ENCODE measurements around the gene CLCA2. TPM values are rescaled to one million over a fixed set of nuclear protein-coding genes. Genes with fewer than 3 reads are reported as not detected.

Gene CLCA2, protein sequence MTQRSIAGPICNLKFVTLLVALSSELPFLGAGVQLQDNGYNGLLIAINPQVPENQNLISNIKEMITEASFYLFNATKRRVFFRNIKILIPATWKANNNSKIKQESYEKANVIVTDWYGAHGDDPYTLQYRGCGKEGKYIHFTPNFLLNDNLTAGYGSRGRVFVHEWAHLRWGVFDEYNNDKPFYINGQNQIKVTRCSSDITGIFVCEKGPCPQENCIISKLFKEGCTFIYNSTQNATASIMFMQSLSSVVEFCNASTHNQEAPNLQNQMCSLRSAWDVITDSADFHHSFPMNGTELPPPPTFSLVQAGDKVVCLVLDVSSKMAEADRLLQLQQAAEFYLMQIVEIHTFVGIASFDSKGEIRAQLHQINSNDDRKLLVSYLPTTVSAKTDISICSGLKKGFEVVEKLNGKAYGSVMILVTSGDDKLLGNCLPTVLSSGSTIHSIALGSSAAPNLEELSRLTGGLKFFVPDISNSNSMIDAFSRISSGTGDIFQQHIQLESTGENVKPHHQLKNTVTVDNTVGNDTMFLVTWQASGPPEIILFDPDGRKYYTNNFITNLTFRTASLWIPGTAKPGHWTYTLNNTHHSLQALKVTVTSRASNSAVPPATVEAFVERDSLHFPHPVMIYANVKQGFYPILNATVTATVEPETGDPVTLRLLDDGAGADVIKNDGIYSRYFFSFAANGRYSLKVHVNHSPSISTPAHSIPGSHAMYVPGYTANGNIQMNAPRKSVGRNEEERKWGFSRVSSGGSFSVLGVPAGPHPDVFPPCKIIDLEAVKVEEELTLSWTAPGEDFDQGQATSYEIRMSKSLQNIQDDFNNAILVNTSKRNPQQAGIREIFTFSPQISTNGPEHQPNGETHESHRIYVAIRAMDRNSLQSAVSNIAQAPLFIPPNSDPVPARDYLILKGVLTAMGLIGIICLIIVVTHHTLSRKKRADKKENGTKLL
- polyA plus RNA-seq (2013, experiment 1 of 2) = not detected
- polyA plus RNA-seq (2013, experiment 2 of 2) = not detected

DNA sequence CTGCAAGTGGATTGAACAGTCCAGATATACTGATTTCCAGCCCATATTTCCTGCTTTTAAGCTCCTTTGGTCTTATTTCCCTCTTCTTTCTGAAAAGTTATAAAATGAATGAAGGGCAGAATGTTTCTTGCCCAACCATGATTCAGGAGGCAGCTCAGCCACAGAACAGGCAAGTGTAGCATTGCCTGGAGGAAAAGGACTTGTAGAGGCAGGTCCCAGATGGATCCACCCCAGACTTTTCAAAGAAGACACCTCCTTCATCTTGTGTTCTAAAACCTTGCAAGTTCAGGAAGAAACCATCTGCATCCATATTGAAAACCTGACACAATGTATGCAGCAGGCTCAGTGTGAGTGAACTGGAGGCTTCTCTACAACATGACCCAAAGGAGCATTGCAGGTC is at the start of gene CLCA2:
Gene CLCA2 (plus strand): TSS at position 299 of the 400 bp plus-strand sequence. CDS start 77 bp downstream, at position 376.
- H3K27ac ChIP-seq (ENCODE audit: low read depth, low read length, severe bottlenecking) = no peak within 1 kb of the TSS
- no peak within 1 kb of the TSS for H3K4me3 ChIP-seq (ENCODE audit: extremely low read depth, insufficient read depth, low read length, poor library complexity, severe bottlenecking)
- no peaks in the 10 kb centered on the region for H3K36me3 ChIP-seq (ENCODE audit: control insufficient read depth, insufficient read depth, low read length)
- H3K9me3 ChIP-seq (ENCODE audit: control insufficient read depth, low read length) = no peaks in the 10 kb centered on the region
- H3K4me1 ChIP-seq (ENCODE audit: control insufficient read depth, insufficient read depth, low read length, poor library complexity, severe bottlenecking) = no peaks in the 10 kb centered on the region

DNA sequence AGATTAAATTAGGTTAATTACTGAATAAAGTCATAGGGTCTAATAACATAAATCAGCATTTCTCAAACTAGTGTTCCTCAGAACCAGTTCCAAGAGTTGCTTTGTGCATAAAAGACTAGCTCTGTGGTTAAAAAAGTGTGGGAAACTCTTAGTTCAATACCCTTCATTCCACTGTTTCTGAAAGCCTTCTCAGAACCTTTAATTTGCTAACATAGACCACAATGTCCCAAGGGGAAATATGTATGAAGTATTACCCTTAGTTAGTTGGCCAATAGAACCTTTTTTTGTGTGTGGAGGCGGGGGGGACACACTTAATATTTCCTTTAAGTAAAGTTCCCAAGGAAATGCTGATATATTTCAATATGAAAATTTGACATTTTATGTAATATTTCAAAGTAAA is 48.3 kb upstream of the CLCA2 start:
- WGBS, 2 experiments (ENCODE audit: insufficient coverage in 2 of 2) = no CpG with 5 or more reads among the region's 1 CpG
- Histone ChIP-seq H3K36me3 (ENCODE audit: control insufficient read depth, insufficient read depth, low read length) (peaks cover 50% of the 10 kb centered on the region), H3K4me1 (ENCODE audit: control insufficient read depth, insufficient read depth, low read length, poor library complexity, severe bottlenecking) (no peaks in the 10 kb centered on the region), H3K9me3 (ENCODE audit: control insufficient read depth, low read length) (peaks cover 21% of the 10 kb centered on the region), H3K27ac (ENCODE audit: low read depth, low read length, severe bottlenecking) (no peak overlapping the region), H3K4me3 (ENCODE audit: extremely low read depth, insufficient read depth, low read length, poor library complexity, severe bottlenecking) (no peak overlapping the region)

DNA sequence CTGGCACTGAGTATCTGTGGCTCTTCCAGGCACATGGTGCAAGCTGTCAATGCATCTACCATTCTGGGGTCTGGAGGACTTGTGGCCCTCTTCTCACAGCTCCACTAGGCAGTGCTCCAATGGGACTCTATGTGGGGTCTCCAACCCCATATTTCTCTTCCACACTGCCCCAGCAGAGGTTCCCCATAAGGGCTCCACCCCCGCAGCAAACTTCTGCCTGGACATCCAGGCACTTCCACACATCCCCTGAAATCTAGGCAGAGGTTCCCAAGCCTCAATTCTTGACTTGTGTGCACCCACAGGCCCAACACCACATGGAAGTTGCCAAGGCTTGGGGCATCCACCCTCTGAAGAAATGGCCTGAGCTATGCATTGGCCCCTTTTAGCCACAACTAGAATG is 46.6 kb upstream of the CLCA2 start:
- H3K4me1 ChIP-seq (ENCODE audit: control insufficient read depth, insufficient read depth, low read length, poor library complexity, severe bottlenecking) = no peaks in the 10 kb centered on the region
- H3K27ac ChIP-seq (ENCODE audit: low read depth, low read length, severe bottlenecking) = no peak overlapping the region
- no peak overlapping the region for H3K4me3 ChIP-seq (ENCODE audit: extremely low read depth, insufficient read depth, low read length, poor library complexity, severe bottlenecking)
- H3K36me3 ChIP-seq (ENCODE audit: control insufficient read depth, insufficient read depth, low read length) = peaks cover 50% of the 10 kb centered on the region
- WGBS, 2 experiments (ENCODE audit: insufficient coverage in 2 of 2) = 80 to 100% methylated on average over 1 of the region's 1 CpG
- peaks cover 21% of the 10 kb centered on the region for H3K9me3 ChIP-seq (ENCODE audit: control insufficient read depth, low read length)

DNA sequence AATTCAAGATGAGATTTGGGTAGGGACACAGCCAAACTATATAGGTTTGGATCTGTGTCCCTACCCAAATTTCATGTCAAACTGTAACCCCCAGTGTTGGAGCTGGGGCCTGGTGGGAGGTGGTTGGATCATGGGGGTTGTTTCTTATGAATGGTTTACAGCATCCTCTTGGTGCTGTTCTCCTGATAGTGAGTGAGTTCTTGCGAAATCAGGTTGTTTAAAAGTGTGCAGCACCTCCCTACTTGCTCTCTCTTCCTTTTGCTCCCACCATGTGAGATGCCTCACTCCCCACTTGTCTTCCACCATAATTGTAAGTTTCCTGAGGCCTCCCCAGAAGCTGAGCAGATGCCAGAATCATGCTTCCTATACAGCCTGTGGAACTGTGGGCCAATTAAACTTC is 45.2 kb upstream of the CLCA2 start:
- Histone ChIP-seq H3K4me3 (ENCODE audit: extremely low read depth, insufficient read depth, low read length, poor library complexity, severe bottlenecking) (no peak overlapping the region), H3K27ac (ENCODE audit: low read depth, low read length, severe bottlenecking) (no peak overlapping the region), H3K9me3 (ENCODE audit: control insufficient read depth, low read length) (peaks cover 21% of the 10 kb centered on the region), H3K36me3 (ENCODE audit: control insufficient read depth, insufficient read depth, low read length) (peaks cover 37% of the 10 kb centered on the region), H3K4me1 (ENCODE audit: control insufficient read depth, insufficient read depth, low read length, poor library complexity, severe bottlenecking) (no peaks in the 10 kb centered on the region)
- WGBS, 2 experiments (ENCODE audit: insufficient coverage in 2 of 2) = 100% methylated on average over 1 of the region's 1 CpG; no CpG with 5 or more reads in 1 of the 2 experiments

DNA sequence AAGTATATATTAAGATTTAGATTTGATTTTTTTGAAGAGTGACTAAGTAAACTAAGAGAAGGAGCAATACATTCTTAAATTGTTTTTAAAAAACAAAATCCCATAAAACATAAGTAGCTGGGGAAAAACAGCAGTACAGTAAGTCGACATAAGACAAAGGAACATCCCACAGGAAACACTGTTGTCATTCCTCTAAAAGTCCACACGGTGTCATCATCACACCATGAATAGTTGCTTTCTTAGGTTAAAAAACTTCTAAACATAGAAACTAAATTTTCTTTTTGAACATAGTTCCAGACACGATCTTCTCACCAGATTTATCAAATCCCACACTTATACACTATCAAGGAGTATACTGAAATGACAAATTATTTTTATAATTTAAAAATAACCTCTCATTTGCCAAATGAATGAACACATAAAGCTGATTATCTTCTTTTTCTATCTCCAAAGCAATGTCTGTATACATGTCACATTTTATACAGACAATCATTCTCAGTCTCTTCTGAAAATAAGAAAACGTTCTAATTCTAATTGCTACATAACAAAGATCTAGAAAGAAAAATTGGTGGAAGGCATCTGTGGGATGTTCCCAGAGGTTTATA is 43.6 kb upstream of the CLCA2 start:
- H3K4me3 ChIP-seq (ENCODE audit: extremely low read depth, insufficient read depth, low read length, poor library complexity, severe bottlenecking) = no peak overlapping the region
- WGBS, 2 experiments (ENCODE audit: insufficient coverage in 2 of 2) = 40% methylated on average over 1 of the region's 4 CpGs; no CpG with 5 or more reads in 1 of the 2 experiments

DNA sequence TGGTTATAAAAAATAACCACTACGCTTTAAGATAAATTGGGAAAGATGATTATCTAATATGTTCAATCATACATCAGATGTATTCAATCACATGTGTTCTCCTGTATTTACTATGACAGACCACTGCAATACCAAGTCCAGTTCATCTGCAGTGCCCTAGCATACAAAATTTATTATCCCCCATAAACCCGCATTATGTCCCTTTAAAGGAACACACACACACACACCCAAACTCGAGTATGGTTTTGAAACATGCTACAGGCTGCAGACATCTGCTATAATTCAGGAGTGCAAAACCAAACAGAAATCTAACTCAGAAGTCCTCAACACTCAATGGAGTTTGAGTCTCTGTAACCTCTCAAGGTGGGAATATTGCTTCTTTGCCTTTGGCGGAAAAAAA is 42.7 kb upstream of the CLCA2 start:
- 80 to 92% methylated on average over 1 to 2 of the region's 4 CpGs for WGBS, 2 experiments (ENCODE audit: insufficient coverage in 2 of 2)
- no peak overlapping the region for H3K4me3 ChIP-seq (ENCODE audit: extremely low read depth, insufficient read depth, low read length, poor library complexity, severe bottlenecking)
- no peak overlapping the region for H3K27ac ChIP-seq (ENCODE audit: low read depth, low read length, severe bottlenecking)
- H3K36me3 ChIP-seq (ENCODE audit: control insufficient read depth, insufficient read depth, low read length) = peaks cover 29% of the 10 kb centered on the region
- no peaks in the 10 kb centered on the region for H3K4me1 ChIP-seq (ENCODE audit: control insufficient read depth, insufficient read depth, low read length, poor library complexity, severe bottlenecking)
- peaks cover 21% of the 10 kb centered on the region for H3K9me3 ChIP-seq (ENCODE audit: control insufficient read depth, low read length)

More for the DNA sequence above, 43.6 kb upstream of the CLCA2 start:
- H3K27ac ChIP-seq (ENCODE audit: low read depth, low read length, severe bottlenecking) = no peak overlapping the region
- H3K4me1 ChIP-seq (ENCODE audit: control insufficient read depth, insufficient read depth, low read length, poor library complexity, severe bottlenecking) = no peaks in the 10 kb centered on the region
- peaks cover 30% of the 10 kb centered on the region for H3K36me3 ChIP-seq (ENCODE audit: control insufficient read depth, insufficient read depth, low read length)
- peaks cover 21% of the 10 kb centered on the region for H3K9me3 ChIP-seq (ENCODE audit: control insufficient read depth, low read length)

DNA sequence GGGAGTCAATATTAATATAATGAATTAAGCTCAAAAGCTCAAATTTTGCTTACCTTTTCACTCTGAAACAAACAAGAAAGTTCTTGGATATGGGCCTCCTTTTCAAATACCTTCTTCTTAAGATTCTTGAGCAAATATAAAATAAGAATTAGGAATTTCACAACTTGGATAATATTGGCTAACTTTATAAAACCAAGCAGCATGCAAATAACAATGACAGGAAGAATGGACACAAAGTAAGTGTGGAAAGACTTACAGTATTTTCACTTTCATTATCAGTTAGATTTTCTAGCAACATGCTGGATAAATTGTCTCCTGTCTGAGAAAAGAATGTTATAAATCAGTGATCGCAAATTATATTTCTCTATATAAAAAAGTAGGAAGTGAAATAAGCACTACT is 41.1 kb upstream of the CLCA2 start:
- H3K36me3 ChIP-seq (ENCODE audit: control insufficient read depth, insufficient read depth, low read length) = peaks cover 12% of the 10 kb centered on the region
- WGBS, 2 experiments (ENCODE audit: insufficient coverage in 2 of 2) = no CpG with 5 or more reads among the region's 1 CpG
- H3K4me3 ChIP-seq (ENCODE audit: extremely low read depth, insufficient read depth, low read length, poor library complexity, severe bottlenecking) = no peak overlapping the region
- H3K27ac ChIP-seq (ENCODE audit: low read depth, low read length, severe bottlenecking) = no peak overlapping the region
- H3K9me3 ChIP-seq (ENCODE audit: control insufficient read depth, low read length) = peaks cover 11% of the 10 kb centered on the region
- H3K4me1 ChIP-seq (ENCODE audit: control insufficient read depth, insufficient read depth, low read length, poor library complexity, severe bottlenecking) = no peaks in the 10 kb centered on the region

DNA sequence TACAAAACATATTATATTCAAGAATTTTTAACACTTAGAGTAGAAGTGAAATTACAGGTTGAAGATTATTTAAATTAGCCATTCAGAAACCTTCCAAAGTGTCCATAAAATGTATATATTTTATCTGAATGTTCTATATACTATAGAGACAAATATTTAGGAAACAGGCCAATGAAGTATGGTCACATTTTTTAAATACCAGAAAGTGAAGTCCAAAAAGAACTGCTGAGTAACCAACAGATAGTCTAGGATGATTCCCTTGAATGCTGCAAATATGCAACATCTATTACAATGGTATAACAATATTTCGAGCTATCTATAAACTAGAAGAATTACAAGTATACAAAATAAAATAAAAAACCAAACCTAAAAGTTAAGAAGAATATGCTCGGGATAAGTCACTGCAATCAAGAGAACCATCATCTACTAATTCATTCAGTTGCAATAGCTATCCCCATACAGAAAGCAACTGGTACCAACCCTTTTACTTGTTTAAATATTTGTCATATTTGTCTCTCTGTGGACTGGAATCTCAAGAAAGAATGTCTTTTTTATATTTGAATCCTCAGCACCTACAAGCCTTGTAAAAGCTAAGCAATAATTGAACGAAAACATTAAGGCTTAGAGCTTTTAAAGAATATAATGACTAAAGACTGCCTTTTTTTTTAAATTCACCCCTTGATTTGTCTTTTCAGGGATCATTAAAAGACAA is 35.9 kb upstream of the CLCA2 start:
- no peak overlapping the region for H3K27ac ChIP-seq (ENCODE audit: low read depth, low read length, severe bottlenecking)
- H3K4me3 ChIP-seq (ENCODE audit: extremely low read depth, insufficient read depth, low read length, poor library complexity, severe bottlenecking) = no peak overlapping the region
- H3K36me3 ChIP-seq (ENCODE audit: control insufficient read depth, insufficient read depth, low read length) = peaks cover 11% of the 10 kb centered on the region
- no peaks in the 10 kb centered on the region for H3K9me3 ChIP-seq (ENCODE audit: control insufficient read depth, low read length)
- H3K4me1 ChIP-seq (ENCODE audit: control insufficient read depth, insufficient read depth, low read length, poor library complexity, severe bottlenecking) = no peaks in the 10 kb centered on the region
- WGBS, 2 experiments (ENCODE audit: insufficient coverage in 2 of 2) = 100% methylated on average over 1 of the region's 3 CpGs; no CpG with 5 or more reads in 1 of the 2 experiments

DNA sequence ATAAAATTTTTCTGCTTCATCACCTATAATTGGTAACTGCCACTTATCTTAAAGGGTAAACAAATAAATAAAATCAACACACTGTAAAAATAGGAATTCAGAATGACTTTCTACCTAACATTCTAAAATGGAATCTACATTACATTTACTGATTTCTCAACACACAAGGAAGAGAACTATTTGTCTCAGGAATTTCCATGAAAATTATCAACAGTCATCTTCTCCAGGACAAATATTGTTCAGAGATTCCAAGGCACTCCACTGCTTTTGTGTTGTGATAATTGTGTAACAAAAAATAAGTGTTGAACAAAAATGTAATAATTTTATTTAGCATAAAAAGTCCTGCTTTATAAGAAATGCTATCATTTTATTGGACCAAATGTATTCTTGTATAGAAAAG is 35.2 kb upstream of the CLCA2 start:
- Histone ChIP-seq H3K36me3 (ENCODE audit: control insufficient read depth, insufficient read depth, low read length) (peaks cover 11% of the 10 kb centered on the region), H3K4me3 (ENCODE audit: extremely low read depth, insufficient read depth, low read length, poor library complexity, severe bottlenecking) (no peak overlapping the region), H3K4me1 (ENCODE audit: control insufficient read depth, insufficient read depth, low read length, poor library complexity, severe bottlenecking) (no peaks in the 10 kb centered on the region), H3K27ac (ENCODE audit: low read depth, low read length, severe bottlenecking) (no peak overlapping the region), H3K9me3 (ENCODE audit: control insufficient read depth, low read length) (no peaks in the 10 kb centered on the region)

DNA sequence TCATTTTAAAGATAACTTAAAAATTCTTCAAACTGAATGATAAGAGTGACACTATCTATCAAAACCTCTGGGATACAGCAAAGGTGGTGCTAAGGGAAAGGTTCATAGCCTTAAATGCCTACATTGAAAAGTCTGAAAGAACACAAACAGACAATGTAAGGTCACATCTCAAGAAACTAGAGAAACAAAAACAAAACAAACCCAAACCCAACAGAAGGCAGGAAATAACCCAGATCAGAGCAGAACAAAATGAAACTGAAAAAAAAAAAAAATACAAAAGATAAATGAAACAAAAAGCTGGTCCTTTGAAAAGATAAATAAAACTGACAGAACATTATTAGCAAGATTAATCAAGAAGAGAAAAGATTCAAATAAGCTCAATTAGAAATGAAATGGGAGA is 34.7 kb upstream of the CLCA2 start:
- H3K36me3 ChIP-seq (ENCODE audit: control insufficient read depth, insufficient read depth, low read length) = peaks cover 11% of the 10 kb centered on the region
- no peak overlapping the region for H3K4me3 ChIP-seq (ENCODE audit: extremely low read depth, insufficient read depth, low read length, poor library complexity, severe bottlenecking)
- H3K4me1 ChIP-seq (ENCODE audit: control insufficient read depth, insufficient read depth, low read length, poor library complexity, severe bottlenecking) = no peaks in the 10 kb centered on the region
- H3K27ac ChIP-seq (ENCODE audit: low read depth, low read length, severe bottlenecking) = no peak overlapping the region
- H3K9me3 ChIP-seq (ENCODE audit: control insufficient read depth, low read length) = no peaks in the 10 kb centered on the region
